HepG2 (cell line): ENCODE measurements around the gene FGF9. TPM values are rescaled to one million over a fixed set of nuclear protein-coding genes. Genes with fewer than 3 reads are reported as not detected.
A peak's percentile ranks its signal among the peaks of the same experiment; 100 is the strongest.

Experiments
- ATAC-seq: fragments of 200-7000 bp; cut with Tn5 transposase; 3 replicates; pipeline ENCODE4 v1.9.1; 2020; ENCODE audit warnings: mild to moderate bottlenecking, moderate library complexity
- BruUV-seq: library from RNA; stranded (reverse); fragments of 400-500 nt; replicated peaks from 2 replicates; lab custom pipeline; 2021; lab: Mats Ljungman, UMichigan
- CTCF ChIA-PET: fragments of 300-600 bp; formaldehyde crosslinking; extraction: SDS; loops from one replicate; lab custom pipeline; 2021; ENCODE audit warnings: low total read pairs, inconsistent platforms, low intra/inter-chr PET ratio; lab: Yijun Ruan, JAX
- POLR2A ChIA-PET: fragments of 350-600 bp; sonication (Branson Sonifier 250); formaldehyde crosslinking; loops from one replicate; lab custom pipeline; 2020; ENCODE audit warnings: antibody characterized with exemption, inconsistent platforms; lab: Yijun Ruan, JAX
- DNase-seq: peaks from one replicate; pipeline ENCODE4 v3.0.0-alpha.2; 2015; ENCODE audit warnings: low spot score
- FAIRE-seq: peaks from 3 replicates; lab custom pipeline; 2011; peaks lifted over from hg19 to GRCh38; lab: Jason Lieb, UNC
- H2AFZ ChIP-seq: one replicate; pipeline ENCODE4 v1.6.1; 2011; ENCODE audit warnings: low read length, inconsistent platforms
- H3K27ac ChIP-seq: fragments of 300-600 bp; 3 replicates; pipeline ENCODE4 v1.8.0; 2011; ENCODE audit warnings: mixed run types, mild to moderate bottlenecking, mixed read lengths, low read length, inconsistent platforms; ENCODE audit not compliant: insufficient read depth; ENCODE audit errors: extremely low read length
- H3K27me3 ChIP-seq, 2 experiments: fragments of 200-600 bp in 1 of 2; 2 replicates in 1 of 2; 3 replicates in 1 of 2; pipeline versions ENCODE4 v1.6.0 to v1.8.0; 2011; ENCODE audit warnings: low read length in 2 of 2, mild to moderate bottlenecking in 2 of 2, moderate library complexity in 2 of 2, inconsistent platforms in 1 of 2; ENCODE audit not compliant: insufficient read depth in 2 of 2, control insufficient read depth in 1 of 2
- H3K36me3 ChIP-seq, 2 experiments: fragments of 200-600 bp in 1 of 2; replicated peaks in 1 of 2; 2 replicates in 1 of 2; 3 replicates in 1 of 2; pipeline versions ENCODE4 v1.5.1 to v1.8.0; 2011; ENCODE audit warnings: low read length in 2 of 2, inconsistent platforms in 1 of 2; ENCODE audit not compliant: insufficient read depth in 2 of 2, control insufficient read depth in 1 of 2
- H3K4me1 ChIP-seq: 2 replicates; pipeline ENCODE4 v1.5.1; 2012; ENCODE audit warnings: low read length, inconsistent platforms; ENCODE audit not compliant: insufficient read depth
- H3K4me2 ChIP-seq: 2 replicates; pipeline ENCODE4 v1.6.0; 2011; ENCODE audit warnings: low read depth, low read length, inconsistent platforms
- H3K4me3 ChIP-seq, 3 experiments: fragments of 200-600 bp in 1 of 3; sonication (generic), shearing (Covaris generic) in 1 of 3; replicated peaks in 1 of 3; 2 replicates each; pipeline ENCODE4 v1.5.1; 2011 to 2016; ENCODE audit warnings: low read length in 3 of 3, inconsistent platforms in 2 of 3, low read depth in 2 of 3, mild to moderate bottlenecking in 2 of 3, control low read depth in 1 of 3, mixed read lengths in 1 of 3; ENCODE audit not compliant: insufficient read depth in 1 of 3
- H3K79me2 ChIP-seq: one replicate; pipeline ENCODE4 v1.6.1; 2011; ENCODE audit warnings: low read length, inconsistent platforms; ENCODE audit not compliant: insufficient read depth
- H3K9ac ChIP-seq: 2 replicates; pipeline ENCODE4 v1.6.0; 2011; ENCODE audit warnings: mild to moderate bottlenecking, low read depth, low read length, inconsistent platforms; ENCODE audit not compliant: insufficient read depth
- H3K9me3 ChIP-seq: 2 replicates; pipeline ENCODE4 v1.5.1; 2012; ENCODE audit warnings: mild to moderate bottlenecking, low read length
- H4K20me1 ChIP-seq: 2 replicates; pipeline ENCODE4 v1.6.0; 2011; ENCODE audit warnings: inconsistent platforms, mild to moderate bottlenecking, low read length, moderate library complexity; ENCODE audit not compliant: insufficient read depth
- FOXO4 ChIP-seq: sonication (generic); formaldehyde crosslinking; conservative IDR thresholded peaks from 2 replicates; pipeline ENCODE4 v1.8.1; 2023; ENCODE audit warnings: missing genetic modification reagents
- ZFP91 ChIP-seq: sonication (generic); formaldehyde crosslinking; IDR thresholded peaks from 2 replicates; pipeline ENCODE4 v1.9.0; 2022; ENCODE audit warnings: missing genetic modification reagents, mild to moderate bottlenecking, borderline replicate concordance
- WGBS: methylation state at CpG from one replicate; pipeline ENCODE4 v1.1.6; 2017; ENCODE audit warnings: low lambda C conversion rate; 5-methylcytosine and 5-hydroxymethylcytosine counted together
- in situ Hi-C: cut with HindIII; loops from 2 replicates; pipeline ENCODE4 v1.10.0; 2017; ENCODE audit warnings: low pct_unique_long_range_greater_than_20kb; ENCODE audit not compliant: extremely low pct_ligation_motif_present
- intact Hi-C: fragments of 100-400 bp; cut with micrococcal nuclease; formaldehyde crosslinking; loops from one replicate; pipeline ENCODE4 v1.10.0; 2022; ENCODE audit not compliant: unreplicated experiment
- polyA plus RNA-seq, 8 experiments: library from polyadenylated mRNA; depleted of rRNA in 3 of 8; stranded (reverse) in 7 of 8; unstranded in 1 of 8; fragments of >200 nt; fragmentation: Illumina TruSeq in 4 of 8; extraction: Trizol in 4 of 8; gene quantifications; 2 replicates each; pipeline versions ENCODE4 v1.2.1 to v1.2.3, GENCODE V29; 2011 to 2016; ENCODE audit warnings: low read depth in 4 of 8, missing spikeins in 1 of 8, mixed read lengths in 1 of 8; ENCODE audit not compliant: insufficient read depth in 1 of 8
- total RNA-seq, 5 experiments: library from RNA; depleted of rRNA; stranded (reverse); fragments of >200 nt; fragmentation: Illumina TruSeq; extraction: Trizol; gene quantifications; 2 replicates each; pipeline ENCODE4 v1.2.3, GENCODE V29; 2016; ENCODE audit warnings: low read depth in 1 of 5

The FGF9 gene
- total and polyA plus RNA-seq, 2 of the 13 experiments (the other 11 are each of a cell fraction or from before 2014, with no cell fraction given) = not detected

- BruUV-seq = no TSS peak
- H3K27ac ChIP-seq = no peak overlapping the region
- no peak overlapping the region for H2AFZ ChIP-seq
Measured at GRCh38 chr13:21673539-21673788, 2.6 kb downstream of the FGF9 start.

More at GRCh38 chr13:21673539-21673788, 2.6 kb downstream of the FGF9 start:
- no peak overlapping the region for H3K9ac ChIP-seq
- 0% methylated on average over 2 of the region's 21 CpGs for WGBS
- no peaks in the 10 kb centered on the region for H3K36me3 ChIP-seq
- peak overlapping the region; percentile 78 for H3K4me2 ChIP-seq
- POLR2A ChIA-PET = no interaction called here
- H3K27me3 ChIP-seq = peaks cover 15 to 80% of the 10 kb centered on the region in 2 experiments; a peak in 4 of 5 replicates
- H3K79me2 ChIP-seq = no peaks in the 10 kb centered on the region
- in situ Hi-C loops (no loop called here), intact Hi-C loops (loop anchor here (5.0 kb wide), 1 partner anchor 36 kb away; no protein-coding TSS in a partner anchor)
- H3K4me1 ChIP-seq = peaks cover 47% of the 10 kb centered on the region
- ATAC-seq = no peak
- H4K20me1 ChIP-seq = no peaks in the 10 kb centered on the region
- H3K9me3 ChIP-seq = no peaks in the 10 kb centered on the region
- no peak for FAIRE-seq
- peak; percentile 22; the same call in 1 of the 2 replicates for TF ChIP-seq ZFP91
- TF ChIP-seq FOXO4 = no peak
- TF ChIP-seq, all 625 proteins: peak for 1
- DNase-seq = no peak
- peak overlapping the region; percentile 49 to 66 (median 55); a peak in 4 of 6 replicates for H3K4me3 ChIP-seq
- CTCF ChIA-PET = no interaction called here
